HepG2 (cell line): Measurements from ENCODE around the gene TAS1R1. TPM values are rescaled to one million over a fixed set of nuclear protein-coding genes. Genes with fewer than 3 reads are reported as not detected.

Experiments used
- FOXA3 ChIP-seq: IDR thresholded peaks from 2 replicates; pipeline ENCODE4 v1.6.1; 2016; ENCODE audit warnings: missing genetic modification reagents, missing compliant biosample characterization
- FOXK1 ChIP-seq: sonication (generic); formaldehyde crosslinking; IDR thresholded peaks from 2 replicates; pipeline ENCODE4 v1.4.0; 2020; ENCODE audit warnings: low read depth, missing genetic modification reagents, borderline replicate concordance
- HNRNPK ChIP-seq: fragments of 200-400 bp; formaldehyde crosslinking; IDR thresholded peaks from 2 replicates; pipeline ENCODE4 v1.6.1; 2018; ENCODE audit warnings: low read length, low read depth, moderate library complexity, mild to moderate bottlenecking; ENCODE audit not compliant: poor library complexity, severe bottlenecking
- JDP2 ChIP-seq: sonication (generic); formaldehyde crosslinking; IDR thresholded peaks from 2 replicates; pipeline ENCODE4 v1.8.1; 2022; ENCODE audit warnings: missing genetic modification reagents, borderline replicate concordance
- NCOA1 ChIP-seq: sonication (generic); formaldehyde crosslinking; IDR thresholded peaks from 2 replicates; pipeline ENCODE4 v1.9.0; 2021; ENCODE audit warnings: missing genetic modification reagents
- RXRB ChIP-seq: IDR thresholded peaks from 2 replicates; pipeline ENCODE4 v1.6.1; 2016; ENCODE audit warnings: borderline replicate concordance, missing genetic modification reagents, missing compliant biosample characterization
- SIN3A ChIP-seq: IDR thresholded peaks from 2 replicates; pipeline ENCODE4 v1.6.1; 2011; ENCODE audit warnings: low read depth, mild to moderate bottlenecking, control low read depth, low read length, borderline replicate concordance
- SOX5 ChIP-seq: IDR thresholded peaks from 2 replicates; pipeline ENCODE4 v1.6.1; 2016; ENCODE audit warnings: borderline replicate concordance
- ZNF326 ChIP-seq: sonication (generic); formaldehyde crosslinking; IDR thresholded peaks from 2 replicates; pipeline ENCODE4 v1.4.0; 2020; ENCODE audit warnings: missing genetic modification reagents, borderline replicate concordance
- ZNF333 ChIP-seq: sonication (generic); formaldehyde crosslinking; IDR thresholded peaks from 2 replicates; pipeline ENCODE4 v1.4.0; 2020; ENCODE audit warnings: mild to moderate bottlenecking, missing genetic modification reagents, borderline replicate concordance
- ZNF724P ChIP-seq: sonication (generic); formaldehyde crosslinking; IDR thresholded peaks from 2 replicates; pipeline ENCODE4 v1.8.0; 2022; ENCODE audit warnings: missing genetic modification reagents, borderline replicate concordance
- polyA plus RNA-seq, 8 experiments: library from polyadenylated mRNA; depleted of rRNA in 3 of 8; stranded (reverse) in 7 of 8; unstranded in 1 of 8; fragments of >200 nt; fragmentation: Illumina TruSeq in 4 of 8; extraction: Trizol in 4 of 8; gene quantifications; 2 replicates each; pipeline versions ENCODE4 v1.2.1 to v1.2.3, GENCODE V29; 2011 to 2016; ENCODE audit warnings: low read depth in 4 of 8, missing spikeins in 1 of 8, mixed read lengths in 1 of 8; ENCODE audit not compliant: insufficient read depth in 1 of 8
- total RNA-seq, 5 experiments: library from RNA; depleted of rRNA; stranded (reverse); fragments of >200 nt; fragmentation: Illumina TruSeq; extraction: Trizol; gene quantifications; 2 replicates each; pipeline ENCODE4 v1.2.3, GENCODE V29; 2016; ENCODE audit warnings: low read depth in 1 of 5
- TF ChIP-seq, protein P1 (sequence below): sonication (generic); formaldehyde crosslinking; IDR thresholded peaks from 2 replicates; pipeline ENCODE4 v1.5.1; 2020; ENCODE audit warnings: mild to moderate bottlenecking, missing genetic modification reagents, moderate library complexity
- TF ChIP-seq, protein P2 (sequence below): sonication (generic); formaldehyde crosslinking; IDR thresholded peaks from 2 replicates; pipeline ENCODE4 v1.5.0; 2020; ENCODE audit warnings: missing genetic modification reagents
- TF ChIP-seq, protein P3 (sequence below): sonication (generic); formaldehyde crosslinking; IDR thresholded peaks from 2 replicates; pipeline ENCODE4 v1.4.0; 2020; ENCODE audit warnings: missing genetic modification reagents, borderline replicate concordance
- TF ChIP-seq, protein P4 (sequence below): sonication (generic); formaldehyde crosslinking; IDR thresholded peaks from 2 replicates; pipeline ENCODE4 v1.4.0; 2020; ENCODE audit warnings: mild to moderate bottlenecking, missing genetic modification reagents

The TAS1R1 gene
- total and polyA plus RNA-seq, 2 of the 13 experiments (the other 11 are each of a cell fraction or from before 2014, with no cell fraction given), result 1.4 to 1.6 TPM

DNA sequence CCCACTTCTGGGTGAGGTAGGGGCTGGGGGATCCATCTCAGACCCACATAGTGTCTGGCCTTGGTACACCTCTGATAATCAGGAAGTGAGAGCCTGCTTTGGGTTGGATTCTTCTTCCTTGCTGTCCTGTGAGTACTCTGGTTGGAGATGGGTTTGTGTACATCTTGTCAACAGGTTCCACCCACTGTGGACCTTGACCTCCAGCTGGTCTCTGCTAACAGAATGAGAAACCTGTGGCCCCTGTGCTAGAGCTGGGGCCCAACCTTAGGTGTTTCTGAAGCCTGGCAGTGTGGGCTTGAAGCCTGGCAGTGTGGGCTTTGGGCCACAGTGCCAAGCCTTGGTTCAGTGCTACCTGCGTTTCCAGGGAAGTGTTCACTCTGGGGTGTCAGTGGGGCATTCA lies 27.3 kb downstream of the TAS1R1 start (continued):
- TF ChIP-seq, protein P1, sequence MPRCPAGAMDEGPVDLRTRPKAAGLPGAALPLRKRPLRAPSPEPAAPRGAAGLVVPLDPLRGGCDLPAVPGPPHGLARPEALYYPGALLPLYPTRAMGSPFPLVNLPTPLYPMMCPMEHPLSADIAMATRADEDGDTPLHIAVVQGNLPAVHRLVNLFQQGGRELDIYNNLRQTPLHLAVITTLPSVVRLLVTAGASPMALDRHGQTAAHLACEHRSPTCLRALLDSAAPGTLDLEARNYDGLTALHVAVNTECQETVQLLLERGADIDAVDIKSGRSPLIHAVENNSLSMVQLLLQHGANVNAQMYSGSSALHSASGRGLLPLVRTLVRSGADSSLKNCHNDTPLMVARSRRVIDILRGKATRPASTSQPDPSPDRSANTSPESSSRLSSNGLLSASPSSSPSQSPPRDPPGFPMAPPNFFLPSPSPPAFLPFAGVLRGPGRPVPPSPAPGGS (CRISPR knock-in tag), result no peak
- peak; percentile 98 for TF ChIP-seq FOXA3 (CRISPR knock-in tag)
- TF ChIP-seq ZNF333 (CRISPR knock-in tag), result no peak
- TF ChIP-seq SOX5, result peak; percentile 75; the same call in 1 of the 2 replicates
- no peak for TF ChIP-seq ZNF724P (CRISPR knock-in tag)
- TF ChIP-seq, protein P2, sequence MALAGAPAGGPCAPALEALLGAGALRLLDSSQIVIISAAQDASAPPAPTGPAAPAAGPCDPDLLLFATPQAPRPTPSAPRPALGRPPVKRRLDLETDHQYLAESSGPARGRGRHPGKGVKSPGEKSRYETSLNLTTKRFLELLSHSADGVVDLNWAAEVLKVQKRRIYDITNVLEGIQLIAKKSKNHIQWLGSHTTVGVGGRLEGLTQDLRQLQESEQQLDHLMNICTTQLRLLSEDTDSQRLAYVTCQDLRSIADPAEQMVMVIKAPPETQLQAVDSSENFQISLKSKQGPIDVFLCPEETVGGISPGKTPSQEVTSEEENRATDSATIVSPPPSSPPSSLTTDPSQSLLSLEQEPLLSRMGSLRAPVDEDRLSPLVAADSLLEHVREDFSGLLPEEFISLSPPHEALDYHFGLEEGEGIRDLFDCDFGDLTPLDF (CRISPR knock-in tag), result no peak
- no peak for TF ChIP-seq JDP2 (CRISPR knock-in tag)
- no peak for TF ChIP-seq ZNF326 (CRISPR knock-in tag)
- TF ChIP-seq, protein P3, sequence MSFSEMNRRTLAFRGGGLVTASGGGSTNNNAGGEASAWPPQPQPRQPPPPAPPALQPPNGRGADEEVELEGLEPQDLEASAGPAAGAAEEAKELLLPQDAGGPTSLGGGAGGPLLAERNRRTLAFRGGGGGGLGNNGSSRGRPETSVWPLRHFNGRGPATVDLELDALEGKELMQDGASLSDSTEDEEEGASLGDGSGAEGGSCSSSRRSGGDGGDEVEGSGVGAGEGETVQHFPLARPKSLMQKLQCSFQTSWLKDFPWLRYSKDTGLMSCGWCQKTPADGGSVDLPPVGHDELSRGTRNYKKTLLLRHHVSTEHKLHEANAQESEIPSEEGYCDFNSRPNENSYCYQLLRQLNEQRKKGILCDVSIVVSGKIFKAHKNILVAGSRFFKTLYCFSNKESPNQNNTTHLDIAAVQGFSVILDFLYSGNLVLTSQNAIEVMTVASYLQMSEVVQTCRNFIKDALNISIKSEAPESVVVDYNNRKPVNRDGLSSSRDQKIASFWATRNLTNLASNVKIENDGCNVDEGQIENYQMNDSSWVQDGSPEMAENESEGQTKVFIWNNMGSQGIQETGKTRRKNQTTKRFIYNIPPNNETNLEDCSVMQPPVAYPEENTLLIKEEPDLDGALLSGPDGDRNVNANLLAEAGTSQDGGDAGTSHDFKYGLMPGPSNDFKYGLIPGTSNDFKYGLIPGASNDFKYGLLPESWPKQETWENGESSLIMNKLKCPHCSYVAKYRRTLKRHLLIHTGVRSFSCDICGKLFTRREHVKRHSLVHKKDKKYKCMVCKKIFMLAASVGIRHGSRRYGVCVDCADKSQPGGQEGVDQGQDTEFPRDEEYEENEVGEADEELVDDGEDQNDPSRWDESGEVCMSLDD (CRISPR knock-in tag), result no peak
- TF ChIP-seq HNRNPK, result no peak
- peak; percentile 98 for TF ChIP-seq FOXK1
- no peak for TF ChIP-seq NCOA1
- TF ChIP-seq, protein P4, sequence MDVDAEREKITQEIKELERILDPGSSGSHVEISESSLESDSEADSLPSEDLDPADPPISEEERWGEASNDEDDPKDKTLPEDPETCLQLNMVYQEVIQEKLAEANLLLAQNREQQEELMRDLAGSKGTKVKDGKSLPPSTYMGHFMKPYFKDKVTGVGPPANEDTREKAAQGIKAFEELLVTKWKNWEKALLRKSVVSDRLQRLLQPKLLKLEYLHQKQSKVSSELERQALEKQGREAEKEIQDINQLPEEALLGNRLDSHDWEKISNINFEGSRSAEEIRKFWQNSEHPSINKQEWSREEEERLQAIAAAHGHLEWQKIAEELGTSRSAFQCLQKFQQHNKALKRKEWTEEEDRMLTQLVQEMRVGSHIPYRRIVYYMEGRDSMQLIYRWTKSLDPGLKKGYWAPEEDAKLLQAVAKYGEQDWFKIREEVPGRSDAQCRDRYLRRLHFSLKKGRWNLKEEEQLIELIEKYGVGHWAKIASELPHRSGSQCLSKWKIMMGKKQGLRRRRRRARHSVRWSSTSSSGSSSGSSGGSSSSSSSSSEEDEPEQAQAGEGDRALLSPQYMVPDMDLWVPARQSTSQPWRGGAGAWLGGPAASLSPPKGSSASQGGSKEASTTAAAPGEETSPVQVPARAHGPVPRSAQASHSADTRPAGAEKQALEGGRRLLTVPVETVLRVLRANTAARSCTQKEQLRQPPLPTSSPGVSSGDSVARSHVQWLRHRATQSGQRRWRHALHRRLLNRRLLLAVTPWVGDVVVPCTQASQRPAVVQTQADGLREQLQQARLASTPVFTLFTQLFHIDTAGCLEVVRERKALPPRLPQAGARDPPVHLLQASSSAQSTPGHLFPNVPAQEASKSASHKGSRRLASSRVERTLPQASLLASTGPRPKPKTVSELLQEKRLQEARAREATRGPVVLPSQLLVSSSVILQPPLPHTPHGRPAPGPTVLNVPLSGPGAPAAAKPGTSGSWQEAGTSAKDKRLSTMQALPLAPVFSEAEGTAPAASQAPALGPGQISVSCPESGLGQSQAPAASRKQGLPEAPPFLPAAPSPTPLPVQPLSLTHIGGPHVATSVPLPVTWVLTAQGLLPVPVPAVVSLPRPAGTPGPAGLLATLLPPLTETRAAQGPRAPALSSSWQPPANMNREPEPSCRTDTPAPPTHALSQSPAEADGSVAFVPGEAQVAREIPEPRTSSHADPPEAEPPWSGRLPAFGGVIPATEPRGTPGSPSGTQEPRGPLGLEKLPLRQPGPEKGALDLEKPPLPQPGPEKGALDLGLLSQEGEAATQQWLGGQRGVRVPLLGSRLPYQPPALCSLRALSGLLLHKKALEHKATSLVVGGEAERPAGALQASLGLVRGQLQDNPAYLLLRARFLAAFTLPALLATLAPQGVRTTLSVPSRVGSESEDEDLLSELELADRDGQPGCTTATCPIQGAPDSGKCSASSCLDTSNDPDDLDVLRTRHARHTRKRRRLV (CRISPR knock-in tag), result no peak
- TF ChIP-seq RXRB (CRISPR knock-in tag), result peak; percentile 80
- TF ChIP-seq SIN3A, result peak; percentile 99
